BE2C (cell line): ENCODE data around the gene IGSF11.

ENCODE experiments used
- DNase-seq: peaks from one replicate; pipeline ENCODE4 v3.0.0-alpha.2; 2020
- H3K27me3 ChIP-seq: fragments of 250-450 bp; sonication (Bioruptor Pico); 2 replicates; pipeline ENCODE4 v1.5.1; 2020; ENCODE audit warnings: mild to moderate bottlenecking
- H3K36me3 ChIP-seq: fragments of 250-450 bp; sonication (Bioruptor Pico); 2 replicates; pipeline ENCODE4 v1.5.1; 2020; ENCODE audit warnings: mild to moderate bottlenecking
- H3K4me1 ChIP-seq: fragments of 250-450 bp; sonication (Bioruptor Pico); 2 replicates; pipeline ENCODE4 v1.5.1; 2020
- H3K4me3 ChIP-seq: 2 replicates; pipeline ENCODE4 v1.5.1; 2011; ENCODE audit warnings: low read depth, low read length
- H3K9me3 ChIP-seq: fragments of 250-450 bp; sonication (Bioruptor Pico); 2 replicates; pipeline ENCODE4 v1.5.1; 2020
- TF ChIP-seq, protein P1 (sequence below): IDR thresholded peaks from 2 replicates; pipeline ENCODE4 v1.5.1; 2012; ENCODE audit warnings: mild to moderate bottlenecking, low read depth, low read length

IGSF11 gene

GRCh38 chr3:118946449-118946848 lies 88.2 kb downstream of the IGSF11 start:
- no peaks in the 10 kb centered on the region for H3K36me3 ChIP-seq
- peaks cover 8% of the 10 kb centered on the region; the same call in 1 of the 2 replicates for H3K27me3 ChIP-seq
- no peak for DNase-seq
- TF ChIP-seq, protein P1, sequence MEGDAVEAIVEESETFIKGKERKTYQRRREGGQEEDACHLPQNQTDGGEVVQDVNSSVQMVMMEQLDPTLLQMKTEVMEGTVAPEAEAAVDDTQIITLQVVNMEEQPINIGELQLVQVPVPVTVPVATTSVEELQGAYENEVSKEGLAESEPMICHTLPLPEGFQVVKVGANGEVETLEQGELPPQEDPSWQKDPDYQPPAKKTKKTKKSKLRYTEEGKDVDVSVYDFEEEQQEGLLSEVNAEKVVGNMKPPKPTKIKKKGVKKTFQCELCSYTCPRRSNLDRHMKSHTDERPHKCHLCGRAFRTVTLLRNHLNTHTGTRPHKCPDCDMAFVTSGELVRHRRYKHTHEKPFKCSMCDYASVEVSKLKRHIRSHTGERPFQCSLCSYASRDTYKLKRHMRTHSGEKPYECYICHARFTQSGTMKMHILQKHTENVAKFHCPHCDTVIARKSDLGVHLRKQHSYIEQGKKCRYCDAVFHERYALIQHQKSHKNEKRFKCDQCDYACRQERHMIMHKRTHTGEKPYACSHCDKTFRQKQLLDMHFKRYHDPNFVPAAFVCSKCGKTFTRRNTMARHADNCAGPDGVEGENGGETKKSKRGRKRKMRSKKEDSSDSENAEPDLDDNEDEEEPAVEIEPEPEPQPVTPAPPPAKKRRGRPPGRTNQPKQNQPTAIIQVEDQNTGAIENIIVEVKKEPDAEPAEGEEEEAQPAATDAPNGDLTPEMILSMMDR: no peak
- H3K9me3 ChIP-seq: no peaks in the 10 kb centered on the region
- H3K4me1 ChIP-seq: no peaks in the 10 kb centered on the region
- no peak overlapping the region for H3K4me3 ChIP-seq

DNA sequence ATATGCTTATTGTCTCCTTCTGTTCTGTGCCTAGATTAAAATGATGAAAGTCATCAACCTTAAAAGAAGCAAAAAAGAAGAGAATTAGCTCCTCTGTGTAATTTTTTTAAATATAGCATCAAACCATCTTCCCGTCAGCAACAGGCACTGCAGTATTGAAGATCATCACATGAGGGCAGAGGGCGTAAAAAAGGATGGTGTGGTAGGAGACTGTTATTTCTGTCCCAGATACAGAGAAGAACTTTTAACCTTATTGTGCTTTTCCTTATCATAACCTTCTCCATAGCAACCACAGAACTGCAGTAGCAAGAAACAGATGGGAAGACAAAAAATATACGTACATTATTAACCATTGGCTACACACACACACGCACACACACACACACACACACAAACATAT lies 88.8 kb downstream of the IGSF11 start:
- Histone ChIP-seq H3K36me3 (no peaks in the 10 kb centered on the region), H3K27me3 (peaks cover 8% of the 10 kb centered on the region; the same call in 1 of the 2 replicates), H3K4me1 (no peaks in the 10 kb centered on the region), H3K9me3 (no peaks in the 10 kb centered on the region), H3K4me3 (no peak overlapping the region)
- DNase-seq: no peak
- TF ChIP-seq, protein P1: no peak

- Histone ChIP-seq H3K36me3 (no peaks in the 10 kb centered on the region), H3K27me3 (peaks cover 8% of the 10 kb centered on the region; the same call in 1 of the 2 replicates), H3K4me1 (no peaks in the 10 kb centered on the region), H3K9me3 (no peaks in the 10 kb centered on the region), H3K4me3 (no peak overlapping the region)
- no peak for DNase-seq
- TF ChIP-seq, protein P1: no peak
Measured at GRCh38 chr3:118943597-118943996, 91.0 kb downstream of the IGSF11 start.

DNA sequence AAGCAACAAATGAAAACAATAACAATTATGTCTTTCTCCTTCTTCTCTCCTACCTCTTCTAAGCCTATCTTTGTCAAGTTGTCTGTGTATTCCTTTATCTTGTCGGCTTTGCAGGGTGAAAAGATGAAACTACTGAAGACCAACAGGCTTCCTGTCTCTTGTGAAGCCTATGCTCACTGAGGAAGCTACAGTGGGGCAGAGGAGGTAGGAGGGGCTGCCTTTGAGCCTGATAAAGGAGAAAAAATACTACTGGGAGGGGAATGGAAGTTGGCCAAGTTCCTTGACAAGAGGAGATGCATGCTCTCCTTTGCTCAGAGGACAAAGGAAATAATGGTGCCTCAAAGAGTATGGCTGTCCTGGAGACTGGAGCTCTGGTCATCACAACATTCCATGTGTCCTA lies 92.0 kb downstream of the IGSF11 start:
- TF ChIP-seq, protein P1: no peak
- H3K36me3 ChIP-seq: no peaks in the 10 kb centered on the region
- DNase-seq: no peak
- H3K4me3 ChIP-seq: no peak overlapping the region
- peaks cover 7% of the 10 kb centered on the region; the same call in 1 of the 2 replicates for H3K27me3 ChIP-seq
- no peaks in the 10 kb centered on the region for H3K4me1 ChIP-seq
- no peaks in the 10 kb centered on the region for H3K9me3 ChIP-seq

DNA sequence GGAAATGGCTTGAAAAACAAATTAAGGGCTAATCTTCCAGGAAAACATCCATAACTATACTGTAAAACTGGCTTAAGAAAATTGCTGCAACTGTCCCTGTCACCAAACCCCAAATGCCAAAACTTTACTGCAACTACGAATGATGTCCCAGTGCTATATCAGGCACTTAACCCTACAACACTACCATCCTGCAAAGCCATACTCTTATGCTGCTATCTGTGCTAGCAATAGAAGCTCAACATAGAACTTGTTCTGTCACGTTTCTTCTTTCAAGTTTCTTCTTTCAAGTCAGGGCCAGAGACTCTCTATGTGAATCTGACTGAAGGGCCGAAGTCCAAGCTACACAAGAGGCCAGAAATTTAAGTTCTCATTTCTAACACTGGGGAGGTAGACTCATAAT lies 92.5 kb downstream of the IGSF11 start:
- no peaks in the 10 kb centered on the region for H3K36me3 ChIP-seq
- TF ChIP-seq, protein P1: no peak

GRCh38 chr3:118941236-118941635 lies 93.4 kb downstream of the IGSF11 start:
- H3K9me3 ChIP-seq: no peaks in the 10 kb centered on the region
- no peaks in the 10 kb centered on the region for H3K4me1 ChIP-seq
- H3K27me3 ChIP-seq: no peaks in the 10 kb centered on the region; the same call in 1 of the 2 replicates
- H3K4me3 ChIP-seq: no peak overlapping the region
- TF ChIP-seq, protein P1: no peak
- DNase-seq: no peak
- no peaks in the 10 kb centered on the region for H3K36me3 ChIP-seq

More for the DNA sequence above, 92.5 kb downstream of the IGSF11 start:
- Histone ChIP-seq H3K4me3 (no peak overlapping the region), H3K4me1 (no peaks in the 10 kb centered on the region), H3K27me3 (peaks cover 3% of the 10 kb centered on the region; the same call in 1 of the 2 replicates), H3K9me3 (no peaks in the 10 kb centered on the region)
- DNase-seq: no peak
